GM18520 (cell line): Measurements from ENCODE around the gene KRT85.

Experiments
- ATAC-seq: cut with Tn5 transposase; IDR thresholded peaks from one replicate; pipeline ENCODE4 v1.9.1; 2021; ENCODE audit not compliant: unreplicated experiment

KRT85 gene

GRCh38 chr12:52395761-52396434 lies 28.6 kb upstream of the KRT85 start:
- no peak for ATAC-seq

DNA sequence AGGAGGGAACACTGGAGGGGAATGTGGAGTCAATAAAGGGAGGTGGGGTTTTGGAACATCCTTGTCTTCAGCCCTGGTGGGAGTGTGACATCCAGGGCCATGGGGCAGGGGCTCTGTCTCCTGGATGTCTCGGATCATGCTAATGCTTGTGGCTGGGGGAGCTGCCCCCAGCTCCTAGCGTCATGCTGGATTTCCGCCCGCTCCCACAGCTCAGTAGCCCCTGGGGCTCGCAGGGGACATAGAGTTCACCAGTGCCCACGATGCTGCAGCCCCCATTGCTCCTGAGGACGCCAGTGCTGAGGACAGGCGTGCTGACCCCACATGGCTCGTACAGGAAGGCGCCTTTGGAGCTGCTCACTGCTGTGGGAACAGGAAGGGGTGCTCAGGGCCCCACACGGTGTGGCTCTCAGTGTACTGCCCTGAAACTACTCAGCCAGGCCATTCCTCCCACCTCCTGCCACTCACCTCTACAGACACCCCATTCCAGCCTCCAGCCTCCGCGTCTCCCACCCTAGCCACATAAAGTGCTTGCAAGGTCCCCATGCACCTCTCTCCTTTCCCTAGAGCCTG lies 27.6 kb upstream of the KRT85 start:
- ATAC-seq = no peak

DNA sequence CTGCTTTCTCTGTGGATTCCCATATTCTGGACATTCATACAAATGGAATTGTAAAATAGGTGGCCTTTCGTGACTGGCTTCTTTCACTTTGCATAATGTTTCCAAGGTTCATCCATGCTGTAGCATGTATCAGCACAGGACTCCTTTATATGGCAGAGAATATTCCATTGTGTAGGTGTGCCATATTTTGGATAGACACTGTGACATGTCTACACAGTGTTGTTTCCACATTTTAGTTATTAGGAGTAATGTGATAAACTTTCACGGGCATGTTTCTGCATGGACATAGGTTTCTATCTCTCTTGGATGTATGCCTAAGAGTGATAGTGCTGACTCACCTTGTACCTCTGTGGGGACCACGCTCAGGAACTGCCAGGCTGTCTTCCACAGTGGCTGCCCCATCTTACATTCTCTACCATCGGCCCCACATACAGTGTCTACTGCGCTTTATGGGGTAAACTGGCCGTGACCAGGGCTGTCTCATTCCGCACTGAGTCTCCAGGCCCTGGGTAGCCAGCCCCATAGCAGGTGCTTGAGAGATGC lies 25.3 kb upstream of the KRT85 start:
- no peak for ATAC-seq

- no peak for ATAC-seq
Observed at GRCh38 chr12:52391618-52392002, 24.3 kb upstream of the KRT85 start.

GRCh38 chr12:52390739-52391617 lies 23.7 kb upstream of the KRT85 start:
- no peak for ATAC-seq

DNA sequence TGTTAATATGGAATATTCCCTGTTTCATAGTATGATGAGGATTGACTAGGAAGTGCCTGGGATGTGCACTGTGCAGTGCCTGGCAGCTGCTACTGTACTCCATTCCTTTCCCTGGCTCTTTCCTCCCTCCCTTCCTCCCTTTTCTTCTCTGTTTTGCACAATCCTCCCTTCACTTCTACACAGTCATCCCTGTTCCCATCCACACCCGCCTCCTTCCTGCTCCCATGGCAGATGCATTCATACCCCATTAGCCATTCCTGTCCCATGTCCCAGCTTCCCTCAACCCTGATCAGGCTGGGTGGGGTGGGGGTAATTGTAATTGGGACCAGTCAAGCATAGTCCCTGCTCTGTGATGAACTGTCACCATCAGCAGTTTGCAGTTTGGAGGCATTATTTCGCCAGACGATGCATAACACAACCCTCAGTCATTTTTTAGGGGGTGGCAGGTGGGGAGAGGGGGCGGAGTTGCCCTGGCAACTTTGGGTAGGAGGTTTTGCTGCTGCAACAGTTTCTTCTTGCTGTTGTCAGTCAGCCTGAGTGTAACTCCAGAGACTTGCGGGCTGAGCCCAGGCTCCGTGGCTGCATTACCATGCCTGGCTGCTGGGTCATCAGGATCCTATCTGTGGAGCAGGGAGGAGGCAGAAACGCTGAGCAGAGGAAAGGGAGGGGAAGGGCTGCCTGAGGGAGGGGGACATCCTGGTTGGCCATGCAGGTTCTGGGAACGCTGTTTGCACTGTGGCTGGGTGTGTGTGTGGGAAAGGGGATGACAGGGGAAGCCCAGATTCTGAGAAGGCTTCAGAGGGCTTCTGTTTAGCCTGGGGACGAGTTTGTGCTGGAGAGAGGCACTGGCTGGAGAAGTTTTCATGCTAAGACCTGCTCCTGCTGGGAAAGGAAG lies 22.3 kb upstream of the KRT85 start:
- ATAC-seq = no peak

- ATAC-seq = no peak
Observed at GRCh38 chr12:52387859-52388258, 20.6 kb upstream of the KRT85 start.

GRCh38 chr12:52385226-52385702 lies 18.0 kb upstream of the KRT85 start, which contains the start of gene KRT84:
Gene KRT84 (minus strand): TSS chr12:52385652. CDS start chr12:52385585, 67 bp downstream.
- no peak for ATAC-seq

GRCh38 chr12:52383331-52383730 lies 16.1 kb upstream of the KRT85 start:
- no peak for ATAC-seq

DNA sequence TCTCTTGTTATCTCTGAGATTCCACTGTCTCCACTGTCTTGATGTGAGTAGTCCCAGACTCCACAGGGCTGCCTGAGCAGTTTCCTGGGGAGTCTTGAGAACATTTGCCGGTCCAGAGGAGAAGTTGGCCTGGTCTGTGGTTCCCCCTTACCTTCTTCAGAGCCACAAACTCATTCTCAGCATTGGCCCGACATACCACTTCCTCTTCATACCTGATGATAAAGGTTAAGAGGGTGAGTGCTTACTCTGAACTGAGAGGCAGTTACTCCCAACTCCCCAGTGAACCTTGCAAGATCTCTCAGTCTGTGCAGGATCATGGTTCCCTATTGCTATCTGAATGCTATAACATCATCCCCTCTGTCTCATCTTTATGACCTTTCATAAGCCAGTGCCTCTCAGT lies 15.6 kb upstream of the KRT85 start:
- ATAC-seq = no peak

DNA sequence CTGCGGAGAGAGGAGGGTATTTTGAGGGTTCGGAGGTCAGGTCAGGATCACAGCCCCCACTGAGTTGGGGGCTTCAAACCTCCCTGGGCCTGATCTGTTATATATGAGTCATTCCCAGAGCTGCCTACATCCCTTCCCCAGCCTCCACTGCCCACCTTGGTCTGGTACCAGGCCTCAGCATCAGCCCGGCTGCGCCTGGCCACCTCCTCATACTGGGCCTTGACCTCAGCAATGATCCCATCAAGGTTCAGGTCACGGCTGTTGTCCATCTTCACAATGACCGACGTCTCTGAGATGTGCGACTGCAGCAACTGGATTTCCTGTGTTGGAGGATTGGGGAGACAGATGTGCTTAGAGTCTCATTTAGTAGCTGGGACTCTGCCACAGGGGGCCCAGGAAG lies 13.9 kb upstream of the KRT85 start:
- ATAC-seq = no peak

- no peak for ATAC-seq
Observed at GRCh38 chr12:52380271-52380694, 13.0 kb upstream of the KRT85 start.

- ATAC-seq = no peak
Observed at GRCh38 chr12:52379536-52379935, 12.3 kb upstream of the KRT85 start.

DNA sequence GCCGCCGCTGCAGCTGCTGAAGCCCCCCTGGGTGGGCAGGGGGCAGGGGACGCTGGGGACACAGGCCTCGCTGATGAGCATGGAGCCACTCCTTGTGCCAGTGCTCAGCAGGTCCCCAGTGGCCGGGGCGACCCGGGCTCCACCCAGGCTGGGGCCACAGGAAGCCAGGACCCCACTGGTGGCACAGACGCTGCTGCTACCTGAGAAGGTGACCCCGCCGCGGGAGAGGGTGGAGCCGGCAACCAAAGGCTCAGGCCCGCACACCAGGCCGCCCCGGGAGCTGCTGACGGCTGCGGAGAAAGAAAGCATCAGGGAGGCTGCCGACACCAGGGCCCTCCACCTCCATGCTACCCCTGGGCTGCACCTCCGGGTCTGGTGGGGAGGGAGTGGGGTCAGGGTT lies 10.8 kb upstream of the KRT85 start:
- ATAC-seq = no peak

- no peak for ATAC-seq
Observed at GRCh38 chr12:52377266-52377665, 10.0 kb upstream of the KRT85 start.

DNA sequence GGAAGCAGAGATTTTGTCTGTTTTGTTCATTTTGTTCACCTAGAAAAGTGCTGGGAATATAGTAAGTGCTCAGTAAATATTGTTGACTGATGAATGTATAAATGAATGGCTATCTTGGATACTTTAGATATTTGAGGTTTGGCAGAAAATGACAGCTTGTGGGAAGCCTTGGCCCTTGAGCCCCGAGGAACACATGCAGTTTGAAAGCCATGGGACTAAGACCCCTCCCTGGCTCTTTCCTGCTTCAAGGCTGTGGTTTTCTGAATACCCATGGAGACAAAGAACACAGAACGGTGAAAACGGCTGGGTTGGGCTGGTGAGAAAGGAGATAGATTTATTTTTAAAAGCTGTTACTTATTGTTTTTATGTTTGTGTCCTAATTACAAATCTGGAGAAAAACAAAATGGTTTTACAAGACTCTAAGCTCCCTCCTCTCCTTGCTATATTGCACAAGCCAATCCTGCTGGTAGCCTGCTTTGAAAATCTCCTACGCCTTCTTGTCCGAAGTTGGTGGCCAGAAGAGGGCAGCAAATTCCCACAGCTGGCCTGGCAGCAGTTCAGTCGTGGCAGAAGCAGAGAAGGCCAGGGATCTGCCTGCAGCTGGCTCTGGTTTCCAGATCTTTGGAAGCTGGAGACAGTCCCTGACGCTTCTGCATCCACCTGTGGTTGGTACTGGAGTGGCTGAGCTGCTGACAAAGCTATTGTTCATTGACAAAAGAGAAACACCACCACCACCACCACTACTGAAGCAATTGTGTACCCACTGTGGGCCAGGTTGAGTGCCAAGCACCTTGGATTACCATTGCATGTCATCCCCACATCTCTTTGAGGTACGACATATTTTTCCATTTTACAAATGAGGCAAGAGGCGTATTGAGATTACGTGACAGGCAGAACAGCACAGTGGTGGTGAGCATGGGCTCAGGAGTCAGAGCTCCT lies 5.2 kb upstream of the KRT85 start:
- no peak for ATAC-seq

DNA sequence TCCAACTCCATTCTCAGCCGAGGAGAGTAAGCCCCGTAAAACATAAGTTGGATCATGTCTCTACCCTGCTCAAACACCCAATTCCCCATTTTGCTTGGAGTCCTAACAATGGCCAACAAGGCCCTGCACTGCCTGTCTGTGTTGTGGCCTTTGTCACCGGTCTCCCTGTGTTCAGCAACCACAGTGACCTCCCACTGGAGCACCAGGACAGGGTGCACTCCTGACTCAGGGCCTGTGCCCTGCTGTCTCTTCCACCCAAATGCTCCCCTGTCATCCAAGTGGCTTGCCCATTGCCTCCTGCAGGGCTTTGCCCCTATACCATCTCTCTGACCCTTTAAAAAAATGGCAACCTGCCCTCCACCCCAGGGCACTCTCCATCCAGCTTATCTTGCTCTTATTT lies 4.4 kb upstream of the KRT85 start:
- no peak for ATAC-seq

GRCh38 chr12:52370926-52371608 lies 3.8 kb upstream of the KRT85 start:
- no peak for ATAC-seq

DNA sequence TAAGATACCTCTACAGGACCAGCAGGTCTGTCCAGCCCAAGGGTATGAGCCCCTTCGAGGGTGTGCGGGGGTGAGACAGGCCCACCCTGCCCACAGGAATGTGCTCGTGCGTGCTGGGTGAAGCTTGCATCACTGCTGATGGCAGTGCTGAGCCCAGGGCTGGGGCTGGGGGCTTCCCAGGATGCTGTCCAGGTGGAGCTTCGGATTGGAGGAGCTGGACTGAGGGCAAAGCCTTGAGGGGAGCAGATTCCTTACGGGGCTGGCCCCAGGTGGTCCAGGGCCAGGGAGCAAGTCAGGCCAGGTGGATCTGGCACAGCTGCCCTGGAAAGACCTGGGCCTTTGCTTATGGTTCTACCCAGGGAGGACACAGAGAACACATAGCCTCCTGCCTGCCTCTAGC lies 2.5 kb upstream of the KRT85 start:
- ATAC-seq = no peak
